Sigmoid colon (tissue), 4 donors: Measurements from ENCODE around the gene SPTBN5.

Source experiments
- CTCF ChIP-seq, 4 experiments: fragments of 450-650 bp in 3 of 4; fragments of 200-600 bp in 1 of 4; IDR thresholded peaks; one replicate each; pipeline ENCODE4 v1.5.1; 2016 to 2019; ENCODE audit warnings: antibody characterized with exemption in 4 of 4, mild to moderate bottlenecking in 3 of 4, moderate library complexity in 2 of 4
- EP300 ChIP-seq, 4 donors: sonication (generic); formaldehyde crosslinking; IDR thresholded peaks; one replicate each; pipeline ENCODE4 v1.6.1; 2017; ENCODE audit warnings: antibody characterized with exemption in 4 of 4
- POLR2A ChIP-seq, 2 donors: fragments of 450-650 bp; IDR thresholded peaks; one replicate each; pipeline ENCODE4 v1.6.1; 2016; ENCODE audit warnings: antibody characterized with exemption in 2 of 2, mild to moderate bottlenecking in 2 of 2, moderate library complexity in 2 of 2
- POLR2AphosphoS5 ChIP-seq, 4 donors: sonication (generic); formaldehyde crosslinking; IDR thresholded peaks; one replicate each; pipeline ENCODE4 v1.6.1; 2017; ENCODE audit warnings: antibody characterized with exemption in 4 of 4

- no peak for TF ChIP-seq CTCF (IDR thresholded peaks at IDR 0.05)
- TF ChIP-seq POLR2AphosphoS5 (IDR thresholded peaks at IDR 0.05) = no peak
- no peak for TF ChIP-seq POLR2A (IDR thresholded peaks at IDR 0.05)
- TF ChIP-seq EP300 (IDR thresholded peaks at IDR 0.05) = no peak
These were observed 2.1 kb upstream of the SPTBN5 start for GRCh38 chr15:41895957-41896356.
